ENCODE data around the gene LRMDA. TPM values are rescaled to one million over a fixed set of nuclear protein-coding genes. Genes with fewer than 3 reads are reported as not detected.

The LRMDA gene
- total and polyA plus RNA-seq, 2 donors (not counting 1 experiment from before 2014, with no cell fraction given): 0.12 TPM; not detected in 1

GRCh38 chr10:75643944-75644692 lies 212.7 kb downstream of the LRMDA start:
- no peaks in the 10 kb centered on the region for H3K9me3 ChIP-seq (ENCODE audit: control extremely low read depth in 1 of 3, control insufficient read depth in 2 of 3, insufficient read depth in 1 of 3, low read length in 2 of 3)
- POLR2A ChIA-PET: no interaction called here
- TF ChIP-seq EZH2 (IDR thresholded peaks at IDR 0.05; ENCODE audit: borderline replicate concordance, insufficient read depth, low read depth, low read length, poor library complexity, severe bottlenecking) (no peak), CTCF (IDR thresholded peaks at IDR 0.05) (no peak)
- WGBS (ENCODE audit: insufficient coverage): 83% methylated on average over 2 of the region's 5 CpGs
- no peaks in the 10 kb centered on the region for H3K9me3 Mint-ChIP-seq (ENCODE audit: insufficient read depth)
- H3K36me3 ChIP-seq (replicated peaks in 1 of 2; ENCODE audit: control extremely low read depth in 1 of 2, control insufficient read depth in 1 of 2, extremely low read depth in 1 of 2, insufficient read depth in 2 of 2, low read length in 1 of 2): no peaks in the 10 kb centered on the region
- H3K27me3 ChIP-seq (replicated peaks in 1 of 4; ENCODE audit: control extremely low read depth in 1 of 4, control insufficient read depth in 3 of 4, insufficient read depth in 4 of 4, low read length in 3 of 4): peaks cover 0 to 4% (median 0%) of the 10 kb centered on the region in 4 experiments
- no peak overlapping the region for H3K9ac ChIP-seq (ENCODE audit: low read length)
- DNase-seq: no peak
- H4K20me1 ChIP-seq (ENCODE audit: control insufficient read depth, insufficient read depth, low read length, poor library complexity, severe bottlenecking): no peaks in the 10 kb centered on the region
- H3K27me3 Mint-ChIP-seq: peaks cover 7% of the 10 kb centered on the region
- H3K4me1 ChIP-seq (ENCODE audit: control insufficient read depth in 2 of 2, insufficient read depth in 2 of 2, low read length in 2 of 2): no peaks in the 10 kb centered on the region
- no peak overlapping the region for H3K27ac ChIP-seq (ENCODE audit: low read length in 2 of 2)
- H3K4me3 ChIP-seq (ENCODE audit: control extremely low read depth in 1 of 5, extremely low read depth in 1 of 5, insufficient read depth in 1 of 5, low read depth in 2 of 5, low read length in 4 of 5): no peak overlapping the region
- CTCF ChIA-PET: no interaction called here
- intact Hi-C loops (cut with micrococcal nuclease): no loop called here
- no peak overlapping the region for H3K4me2 ChIP-seq (replicated peaks; ENCODE audit: low read depth, low read length, poor library complexity, severe bottlenecking)
- no peak overlapping the region for H2AFZ ChIP-seq (ENCODE audit: insufficient read depth, low read depth, low read length, poor library complexity, severe bottlenecking)
- H3K79me2 ChIP-seq (ENCODE audit: control insufficient read depth, insufficient read depth, low read length): no peaks in the 10 kb centered on the region
- H3K27ac Mint-ChIP-seq: no peak overlapping the region
- no peak for ATAC-seq (ENCODE audit: low read depth)
- no peaks in the 10 kb centered on the region for H3K4me1 Mint-ChIP-seq
- no peak overlapping the region for H3K4me3 Mint-ChIP-seq

- DNase-seq (no peak), ATAC-seq (ENCODE audit: low read depth) (no peak)
- intact Hi-C loops (cut with micrococcal nuclease): no loop called here
- no peak overlapping the region for H3K4me2 ChIP-seq (replicated peaks; ENCODE audit: low read depth, low read length, poor library complexity, severe bottlenecking)
- H3K27ac Mint-ChIP-seq: no peak overlapping the region
- H3K79me2 ChIP-seq (ENCODE audit: control insufficient read depth, insufficient read depth, low read length): no peaks in the 10 kb centered on the region
- H4K20me1 ChIP-seq (ENCODE audit: control insufficient read depth, insufficient read depth, low read length, poor library complexity, severe bottlenecking): no peaks in the 10 kb centered on the region
- H3K9me3 Mint-ChIP-seq (ENCODE audit: insufficient read depth): no peaks in the 10 kb centered on the region
- no peaks in the 10 kb centered on the region for H3K36me3 ChIP-seq (replicated peaks in 1 of 2; ENCODE audit: control extremely low read depth in 1 of 2, control insufficient read depth in 1 of 2, extremely low read depth in 1 of 2, insufficient read depth in 2 of 2, low read length in 1 of 2)
- no peak overlapping the region for H3K4me3 Mint-ChIP-seq
- CTCF ChIA-PET: no interaction called here
- POLR2A ChIA-PET: no interaction called here
- H2AFZ ChIP-seq (ENCODE audit: insufficient read depth, low read depth, low read length, poor library complexity, severe bottlenecking): no peak overlapping the region
- peaks cover 0 to 4% (median 0%) of the 10 kb centered on the region in 4 experiments for H3K27me3 ChIP-seq (replicated peaks in 1 of 4; ENCODE audit: control extremely low read depth in 1 of 4, control insufficient read depth in 3 of 4, insufficient read depth in 4 of 4, low read length in 3 of 4)
- H3K4me1 ChIP-seq (ENCODE audit: control insufficient read depth in 2 of 2, insufficient read depth in 2 of 2, low read length in 2 of 2): no peaks in the 10 kb centered on the region
- no peak for TF ChIP-seq EZH2 (IDR thresholded peaks at IDR 0.05; ENCODE audit: borderline replicate concordance, insufficient read depth, low read depth, low read length, poor library complexity, severe bottlenecking)
- no peak for TF ChIP-seq CTCF (IDR thresholded peaks at IDR 0.05)
- H3K9me3 ChIP-seq (ENCODE audit: control extremely low read depth in 1 of 3, control insufficient read depth in 2 of 3, insufficient read depth in 1 of 3, low read length in 2 of 3): no peaks in the 10 kb centered on the region
- no peaks in the 10 kb centered on the region for H3K27me3 Mint-ChIP-seq
- no peak overlapping the region for H3K4me3 ChIP-seq (ENCODE audit: control extremely low read depth in 1 of 5, extremely low read depth in 1 of 5, insufficient read depth in 1 of 5, low read depth in 2 of 5, low read length in 4 of 5)
- no peaks in the 10 kb centered on the region for H3K4me1 Mint-ChIP-seq
- H3K9ac ChIP-seq (ENCODE audit: low read length): no peak overlapping the region
- 100% methylated on average over 1 of the region's 1 CpG for WGBS (ENCODE audit: insufficient coverage)
- H3K27ac ChIP-seq (ENCODE audit: low read length in 2 of 2): no peak overlapping the region
Measured at GRCh38 chr10:75645704-75646103, 214.3 kb downstream of the LRMDA start.
